Measurements from ENCODE around the gene KCNMA1. TPM values are rescaled to one million over a fixed set of nuclear protein-coding genes. Genes with fewer than 3 reads are reported as not detected.

Gene KCNMA1
- total RNA-seq, 2 donors from 2014 or later: 29.1 to 37.9 TPM

DNA sequence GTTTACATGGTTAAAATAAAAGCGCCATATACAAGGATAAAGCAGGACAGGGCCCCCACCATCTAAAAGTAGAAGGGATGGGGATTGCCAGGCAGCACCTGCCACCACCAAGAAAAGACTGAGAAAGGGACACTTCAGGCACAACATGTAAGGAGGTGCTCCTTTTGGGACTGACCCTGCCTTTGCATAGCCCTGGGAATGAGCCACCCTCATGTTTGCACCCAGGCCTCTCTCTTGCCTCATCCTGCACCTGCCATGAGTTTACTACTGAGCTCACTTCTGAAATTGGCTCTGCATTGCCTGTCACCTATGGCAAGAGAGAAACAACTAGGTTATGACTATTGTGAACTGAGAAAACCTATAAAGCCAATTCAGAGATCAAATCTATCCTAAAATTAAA is 489.7 kb downstream of the KCNMA1 start:
- no peak overlapping the region for H3K27ac ChIP-seq
- no peaks in the 10 kb centered on the region for H3K27me3 ChIP-seq (replicated peaks; ENCODE audit: insufficient read depth)
- no peak overlapping the region for H3K4me3 ChIP-seq
- no peak for TF ChIP-seq POLR2A (IDR thresholded peaks at IDR 0.05)
- TF ChIP-seq, protein P1, sequence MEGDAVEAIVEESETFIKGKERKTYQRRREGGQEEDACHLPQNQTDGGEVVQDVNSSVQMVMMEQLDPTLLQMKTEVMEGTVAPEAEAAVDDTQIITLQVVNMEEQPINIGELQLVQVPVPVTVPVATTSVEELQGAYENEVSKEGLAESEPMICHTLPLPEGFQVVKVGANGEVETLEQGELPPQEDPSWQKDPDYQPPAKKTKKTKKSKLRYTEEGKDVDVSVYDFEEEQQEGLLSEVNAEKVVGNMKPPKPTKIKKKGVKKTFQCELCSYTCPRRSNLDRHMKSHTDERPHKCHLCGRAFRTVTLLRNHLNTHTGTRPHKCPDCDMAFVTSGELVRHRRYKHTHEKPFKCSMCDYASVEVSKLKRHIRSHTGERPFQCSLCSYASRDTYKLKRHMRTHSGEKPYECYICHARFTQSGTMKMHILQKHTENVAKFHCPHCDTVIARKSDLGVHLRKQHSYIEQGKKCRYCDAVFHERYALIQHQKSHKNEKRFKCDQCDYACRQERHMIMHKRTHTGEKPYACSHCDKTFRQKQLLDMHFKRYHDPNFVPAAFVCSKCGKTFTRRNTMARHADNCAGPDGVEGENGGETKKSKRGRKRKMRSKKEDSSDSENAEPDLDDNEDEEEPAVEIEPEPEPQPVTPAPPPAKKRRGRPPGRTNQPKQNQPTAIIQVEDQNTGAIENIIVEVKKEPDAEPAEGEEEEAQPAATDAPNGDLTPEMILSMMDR (IDR thresholded peaks at IDR 0.05): no peak
- TF ChIP-seq POLR2AphosphoS5 (IDR thresholded peaks at IDR 0.05): no peak
- intact Hi-C loops (cut with DNase I): no loop called here
- no peaks in the 10 kb centered on the region for H3K4me1 ChIP-seq (replicated peaks)
- WGBS: 92% methylated on average over 1 of the region's 1 CpG
- DNase-seq (ENCODE audit: low spot score): no peak
- no peaks in the 10 kb centered on the region for H3K9me3 ChIP-seq
- no peaks in the 10 kb centered on the region for H3K36me3 ChIP-seq

DNA sequence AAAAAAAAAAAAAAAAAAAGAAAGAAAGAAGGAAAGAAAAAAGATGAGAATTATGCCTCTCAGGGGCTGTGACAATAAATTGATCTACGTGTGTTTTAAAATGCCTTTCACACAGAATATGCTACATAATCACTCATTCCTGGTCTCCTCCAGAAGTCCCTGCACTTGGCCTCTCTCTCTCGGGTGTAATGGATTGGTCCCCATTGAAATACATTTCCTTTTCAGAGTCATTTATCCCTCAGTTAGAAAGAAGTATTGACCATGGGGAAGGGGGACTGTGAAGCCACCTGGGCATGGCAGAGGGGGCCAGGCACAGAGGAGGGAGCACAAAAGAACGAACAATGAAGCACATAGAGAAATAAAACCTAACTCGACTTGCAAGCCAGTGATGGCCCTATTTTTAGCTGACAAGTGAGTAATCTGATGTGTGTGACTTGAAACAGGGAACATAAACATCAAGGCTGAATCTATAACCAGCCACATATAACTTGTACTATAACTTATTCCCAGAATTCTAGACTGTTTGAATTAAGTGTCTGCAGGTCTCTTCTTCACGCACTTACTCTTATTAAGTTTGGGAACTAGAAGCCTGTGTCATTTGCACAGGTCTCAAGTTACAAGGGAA is 490.8 kb downstream of the KCNMA1 start:
- 64% methylated on average over 5 of the region's 5 CpGs for WGBS
- no peak overlapping the region for H3K27ac ChIP-seq
- intact Hi-C loops (cut with DNase I): no loop called here
- no peak for DNase-seq (ENCODE audit: low spot score)
- no peak overlapping the region for H3K4me3 ChIP-seq
- H3K9me3 ChIP-seq: no peaks in the 10 kb centered on the region
- TF ChIP-seq POLR2A (IDR thresholded peaks at IDR 0.05): no peak
- TF ChIP-seq POLR2AphosphoS5 (IDR thresholded peaks at IDR 0.05): no peak
- TF ChIP-seq, protein P1 (IDR thresholded peaks at IDR 0.05): no peak
- H3K27me3 ChIP-seq (replicated peaks; ENCODE audit: insufficient read depth): no peaks in the 10 kb centered on the region
- H3K36me3 ChIP-seq: no peaks in the 10 kb centered on the region
- no peaks in the 10 kb centered on the region for H3K4me1 ChIP-seq (replicated peaks)

DNA sequence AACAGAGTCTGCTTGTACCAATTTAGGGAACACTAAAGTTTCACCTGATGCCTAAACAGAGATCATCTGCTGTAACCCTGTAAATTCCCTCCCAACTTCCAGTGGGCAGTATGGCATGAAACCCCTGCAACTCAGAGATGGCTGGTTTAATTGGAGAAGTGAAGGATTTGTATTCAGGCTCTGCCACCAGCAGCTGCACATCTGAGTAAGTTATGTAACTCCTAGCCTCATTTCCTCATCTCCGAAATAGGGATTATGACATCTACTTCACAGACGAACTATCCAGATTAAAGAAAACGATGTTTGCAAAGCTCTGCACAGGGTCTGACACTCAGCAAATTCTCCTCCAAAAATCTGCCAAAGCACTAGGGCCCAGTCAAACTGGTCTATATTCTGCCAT is 493.0 kb downstream of the KCNMA1 start:
- TF ChIP-seq, protein P1 (IDR thresholded peaks at IDR 0.05): no peak
- no peak for TF ChIP-seq POLR2A (IDR thresholded peaks at IDR 0.05)
- TF ChIP-seq POLR2AphosphoS5 (IDR thresholded peaks at IDR 0.05): no peak
- H3K9me3 ChIP-seq: no peaks in the 10 kb centered on the region
- intact Hi-C loops (cut with DNase I): no loop called here
- H3K27ac ChIP-seq: no peak overlapping the region
- H3K4me1 ChIP-seq (replicated peaks): no peaks in the 10 kb centered on the region
- DNase-seq (ENCODE audit: low spot score): no peak
- no peaks in the 10 kb centered on the region for H3K36me3 ChIP-seq
- WGBS: 75% methylated on average over 3 of the region's 3 CpGs
- no peaks in the 10 kb centered on the region for H3K27me3 ChIP-seq (replicated peaks; ENCODE audit: insufficient read depth)
- H3K4me3 ChIP-seq: no peak overlapping the region

DNA sequence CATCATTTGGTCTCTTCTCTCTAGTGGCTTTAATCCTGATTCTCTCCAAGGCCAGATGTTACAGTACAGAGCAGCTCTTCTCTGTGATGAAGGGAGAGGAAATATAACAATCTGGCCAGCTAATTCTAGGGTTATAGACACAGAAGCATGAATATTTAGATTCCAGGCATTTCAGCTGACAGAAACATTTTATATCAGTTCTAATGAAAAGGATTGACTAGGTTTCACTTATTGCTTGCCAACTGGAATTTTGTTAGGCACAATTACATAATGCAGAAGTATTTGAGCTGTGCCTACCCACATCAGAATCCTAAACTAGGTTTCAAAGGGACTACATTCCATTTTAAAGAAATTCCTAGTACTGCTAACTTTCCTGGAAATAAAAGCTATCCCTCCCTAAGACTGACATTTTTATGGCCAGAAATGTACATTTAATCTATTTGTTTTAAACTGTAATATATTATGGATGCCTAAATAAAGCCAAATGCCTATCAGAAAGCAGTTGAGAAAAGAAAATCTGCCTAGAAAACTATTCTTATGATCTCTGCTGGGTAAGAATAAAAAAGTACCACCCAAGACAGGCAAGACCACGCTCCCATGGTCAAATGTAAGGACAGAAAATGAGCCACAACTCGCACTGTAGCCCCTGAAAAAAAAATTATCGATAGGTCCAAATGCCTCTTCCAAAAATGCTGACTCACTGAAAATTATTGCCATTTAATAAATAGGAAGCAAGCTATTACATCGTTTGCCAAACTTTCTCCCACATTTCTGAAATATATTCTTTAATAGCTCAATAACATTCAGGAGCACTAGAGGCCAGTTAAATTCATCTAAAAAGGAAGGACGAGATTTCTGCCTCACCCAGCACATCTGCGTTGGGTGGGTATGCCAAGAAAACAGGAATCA is 498.1 kb downstream of the KCNMA1 start:
- no peak overlapping the region for H3K27ac ChIP-seq
- intact Hi-C loops (cut with DNase I): no loop called here
- 73% methylated on average over 6 of the region's 6 CpGs for WGBS
- no peaks in the 10 kb centered on the region for H3K9me3 ChIP-seq
- no peaks in the 10 kb centered on the region for H3K27me3 ChIP-seq (replicated peaks; ENCODE audit: insufficient read depth)
- DNase-seq (ENCODE audit: low spot score): no peak
- H3K4me3 ChIP-seq: no peak overlapping the region
- no peaks in the 10 kb centered on the region for H3K4me1 ChIP-seq (replicated peaks)
- H3K36me3 ChIP-seq: no peaks in the 10 kb centered on the region
- TF ChIP-seq, protein P1 (IDR thresholded peaks at IDR 0.05): no peak
- TF ChIP-seq POLR2A (IDR thresholded peaks at IDR 0.05) (no peak), POLR2AphosphoS5 (IDR thresholded peaks at IDR 0.05) (no peak)
